Fibroblast of skin of scalp (primary cell): Measurements from ENCODE around the gene UTS2R.
"Not testable (repeated sequence)": the region's sequence is repeated elsewhere in the genome, so short reads cannot be mapped to it uniquely, and the experiment has no call there.

Experiments used
- DNase-seq: peaks from one replicate; pipeline ENCODE4 v3.0.0-alpha.2; 2013

UTS2R gene

GRCh38 chr17:82410014-82410716 lies 38.6 kb downstream of the UTS2R start:
- no peak for DNase-seq

GRCh38 chr17:82411396-82412053 lies 40.0 kb downstream of the UTS2R start:
- DNase-seq: no peak

DNA sequence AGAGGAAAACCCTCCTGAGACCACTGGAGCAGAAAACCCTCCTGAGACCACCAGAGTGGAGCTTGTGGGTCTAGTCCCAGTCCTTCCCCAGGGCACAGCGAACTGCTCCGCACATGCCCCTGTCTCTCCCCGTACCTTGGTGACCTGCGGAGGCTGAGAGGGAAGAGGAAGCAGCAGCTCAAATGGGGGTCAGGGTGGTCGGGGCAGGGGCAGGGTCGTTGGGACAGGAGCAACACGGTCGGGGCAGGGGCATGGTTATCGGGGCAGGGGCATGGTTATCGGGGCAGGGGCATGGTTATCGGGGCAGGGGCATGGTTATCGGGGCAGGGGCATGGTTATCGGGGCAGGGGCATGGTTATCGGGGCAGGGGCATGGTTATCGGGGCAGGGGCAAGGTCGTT lies 40.5 kb downstream of the UTS2R start:
- DNase-seq: not testable (repeated sequence)

DNA sequence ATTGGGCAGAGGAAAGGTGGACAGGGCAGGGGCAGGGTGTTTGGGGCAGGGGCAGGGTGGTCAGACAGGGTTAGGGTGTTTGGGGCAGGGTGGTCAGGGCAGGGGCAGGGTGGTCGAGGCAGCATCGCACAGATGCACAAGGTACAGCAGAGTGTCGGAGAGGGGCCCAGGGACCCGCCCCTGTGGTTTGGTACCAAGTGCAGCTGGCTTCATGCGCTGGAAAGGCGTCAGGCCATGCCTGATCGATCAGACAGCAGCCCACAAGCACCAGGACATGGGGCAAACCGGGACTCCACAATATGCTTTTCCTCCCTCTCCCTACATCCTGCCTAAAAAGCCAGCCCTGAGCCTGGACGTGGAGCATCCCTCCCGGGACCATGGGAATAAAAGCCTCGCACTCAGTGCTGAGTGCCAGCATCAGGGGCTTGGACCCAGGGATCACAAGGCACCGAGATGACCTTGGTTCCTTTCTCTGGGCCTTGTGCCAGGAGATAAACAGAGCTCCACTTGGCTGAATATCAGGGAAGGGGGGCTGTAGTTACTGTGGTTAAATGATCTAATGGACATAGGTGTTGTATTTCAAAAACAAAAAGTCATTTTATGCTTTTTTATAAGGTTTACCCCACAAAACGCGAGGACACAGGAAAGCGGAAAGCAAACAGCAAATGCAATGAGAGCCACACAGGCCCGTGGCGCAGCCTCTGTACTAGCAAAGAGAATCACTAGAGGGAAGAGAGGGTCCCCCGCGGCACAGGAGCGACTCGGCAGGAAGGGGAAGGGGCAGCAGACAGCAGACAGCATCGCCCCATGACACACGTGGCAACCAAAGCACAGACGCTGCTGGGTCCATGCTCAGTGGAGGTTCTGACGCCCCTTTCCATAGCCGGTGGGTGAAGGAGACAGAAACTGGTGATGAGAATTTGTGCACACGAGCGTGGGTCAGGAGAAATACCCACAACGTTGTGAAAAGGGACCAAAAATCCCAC lies 41.3 kb downstream of the UTS2R start:
- no peak for DNase-seq

- DNase-seq: peak; percentile 75
Measured at GRCh38 chr17:82414548-82415281, 43.1 kb downstream of the UTS2R start.

DNA sequence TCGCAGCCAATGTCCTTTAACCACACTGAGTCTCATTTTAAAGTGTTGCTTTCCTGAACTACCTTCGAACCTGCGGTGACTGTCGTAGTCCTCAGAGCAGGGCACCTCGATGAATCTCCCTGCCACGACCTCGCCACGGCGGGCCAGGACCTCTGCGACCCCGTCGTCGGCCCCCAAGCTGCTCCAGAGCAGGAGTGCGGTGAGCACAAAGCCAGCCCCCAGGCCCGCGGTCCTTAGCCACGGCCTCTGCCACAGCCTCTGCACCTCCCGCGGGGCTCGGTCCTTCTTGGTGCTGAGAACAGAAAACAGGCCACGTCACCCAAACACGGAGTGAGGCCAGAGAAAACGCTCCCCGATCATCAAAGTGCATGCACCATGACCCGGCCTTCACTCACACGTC lies 43.8 kb downstream of the UTS2R start:
- DNase-seq: no peak

- DNase-seq: no peak
Measured at GRCh38 chr17:82415786-82416185, 44.2 kb downstream of the UTS2R start.

GRCh38 chr17:82416264-82416663 lies 44.7 kb downstream of the UTS2R start:
- no peak for DNase-seq

DNA sequence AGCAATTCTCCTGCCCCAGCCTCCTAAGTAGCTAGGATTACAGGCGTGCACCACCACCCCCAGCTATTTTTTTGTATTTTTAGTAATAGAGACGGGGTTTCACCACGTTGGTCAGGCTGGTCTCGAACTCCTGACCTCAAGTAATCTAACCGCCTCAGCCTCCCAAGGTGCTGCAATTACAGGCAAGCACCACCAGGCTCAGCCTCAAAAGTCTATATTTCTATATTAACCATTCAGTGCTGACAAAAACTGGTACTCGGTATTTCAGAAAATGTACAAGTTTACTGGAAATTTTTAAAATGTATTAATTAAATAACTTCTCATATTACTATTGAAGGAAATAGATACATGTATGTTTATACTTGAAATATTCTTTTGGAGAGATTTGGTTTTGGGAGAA lies 45.2 kb downstream of the UTS2R start:
- no peak for DNase-seq

DNA sequence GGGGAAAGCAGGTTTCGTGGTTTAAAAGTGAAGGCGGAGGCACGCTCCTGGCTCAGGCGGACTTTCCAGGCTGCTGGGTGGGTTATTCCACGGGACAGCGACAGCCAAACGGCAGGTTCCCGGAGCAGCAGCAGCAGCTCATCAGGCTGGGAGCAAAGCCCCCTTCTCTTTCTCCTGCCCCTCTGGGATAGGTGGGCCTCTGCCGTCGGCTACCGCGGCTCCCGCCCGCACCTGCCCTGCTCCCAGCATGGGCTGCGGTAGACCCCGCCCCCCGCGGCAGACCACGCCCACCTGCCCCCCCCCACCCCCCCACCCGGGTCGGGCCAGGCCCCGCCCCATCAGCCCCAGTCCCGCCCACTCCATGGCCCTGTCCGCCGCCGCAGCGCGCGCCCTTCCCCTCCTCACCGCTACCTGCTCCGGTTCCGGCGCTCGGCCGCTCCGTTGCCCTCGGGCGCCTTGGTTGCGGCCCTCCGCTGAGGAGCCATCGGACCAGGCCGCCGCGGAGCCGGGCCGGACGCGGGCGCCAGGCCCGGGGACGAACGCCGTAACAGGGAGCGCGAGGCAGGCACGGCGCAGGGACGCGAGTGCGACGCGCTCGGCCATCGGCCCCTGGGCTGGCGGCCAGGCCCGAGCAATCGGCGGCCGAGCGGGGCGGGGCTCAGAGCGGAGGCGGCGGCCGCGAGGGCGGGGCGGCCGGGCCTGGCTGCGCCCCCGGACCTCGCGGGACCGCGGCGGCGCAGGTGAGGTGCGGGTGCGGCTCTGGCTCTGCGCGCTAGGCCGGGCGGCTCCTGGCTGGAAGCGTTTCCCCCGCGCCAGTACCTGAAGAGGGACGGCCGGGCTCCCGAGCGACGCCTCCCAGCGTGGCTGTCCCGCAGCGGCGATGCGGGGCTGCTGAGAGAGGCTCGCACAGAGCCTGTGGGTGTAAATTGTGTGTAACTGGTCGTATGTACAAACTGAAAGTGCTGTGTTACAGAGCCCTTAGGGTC lies 46.7 kb downstream of the UTS2R start, which contains the start of the genes HEXD and OGFOD3:
Gene HEXD, plus strand, starts transcription at position 347 of the 986 bp plus-strand sequence. CDS start 1,453 bp downstream, outside the sequence.
Gene OGFOD3, minus strand, starts transcription at position 586 of the 986 bp plus-strand sequence. Its CDS starts 101 bp downstream, at position 485.
- peak; percentile 83 for DNase-seq

GRCh38 chr17:82419540-82419939 lies 48.0 kb downstream of the UTS2R start:
- no peak for DNase-seq

DNA sequence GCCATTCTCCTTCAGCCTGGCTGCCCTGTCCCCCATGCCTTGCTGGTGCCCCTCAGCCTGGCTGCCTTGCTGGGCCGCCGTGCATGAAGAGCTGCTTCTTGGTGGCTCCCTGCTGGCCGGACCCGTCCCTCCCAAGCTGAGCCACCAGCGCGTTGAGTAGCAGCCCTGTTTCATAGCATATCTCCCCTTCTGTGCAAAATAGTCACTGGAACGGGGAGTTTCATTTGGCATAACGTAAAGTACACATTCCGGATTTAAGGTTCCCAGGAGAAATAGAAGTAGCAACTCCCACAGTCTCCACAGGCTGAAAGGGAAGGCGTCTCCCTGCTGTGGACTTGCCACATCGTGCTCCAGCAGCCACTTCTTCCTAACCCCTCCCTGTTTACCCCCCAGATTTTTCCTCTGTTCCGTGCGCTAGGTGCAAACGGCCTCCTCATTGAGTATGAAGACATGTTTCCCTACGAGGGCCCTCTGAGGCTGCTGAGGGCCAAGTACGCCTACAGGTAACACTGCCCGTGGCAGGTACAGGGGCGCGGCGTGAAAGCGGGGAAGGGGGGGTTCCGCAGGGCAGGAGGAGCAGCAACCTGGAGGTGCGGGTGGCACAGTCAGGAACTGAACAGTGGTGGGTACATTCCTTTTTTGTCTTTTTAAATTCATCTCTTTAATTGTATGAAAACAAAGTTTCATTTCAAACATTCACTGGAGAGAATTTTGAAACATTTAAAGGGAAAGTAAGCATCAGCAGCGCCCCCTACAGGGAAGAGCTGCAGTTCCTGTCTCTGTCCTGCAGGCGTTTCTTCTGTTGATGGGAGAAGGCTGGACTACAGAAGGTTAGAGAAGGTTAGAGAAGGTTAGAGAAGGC lies 52.7 kb downstream of the UTS2R start:
- peak; percentile 43 for DNase-seq

DNA sequence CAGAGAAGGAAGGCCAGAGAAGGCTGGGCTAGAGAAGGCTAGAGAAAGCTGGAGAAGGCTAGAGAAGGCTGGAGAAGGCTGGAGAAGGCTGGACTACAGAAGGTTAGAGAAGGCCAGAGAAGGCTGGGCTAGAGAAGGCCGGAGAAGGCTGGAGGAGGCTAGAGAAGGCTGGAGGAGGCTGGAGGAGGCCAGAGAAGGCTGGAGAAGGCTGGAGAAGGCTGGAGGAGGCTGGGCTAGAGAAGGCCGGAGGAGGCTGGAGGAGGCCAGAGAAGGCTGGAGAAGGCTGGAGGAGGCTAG lies 53.2 kb downstream of the UTS2R start:
- DNase-seq: no peak
